Right ventricle myocardium inferior (tissue), 1 donor: Measurements from ENCODE around the gene FAM83G. TPM values are rescaled to one million over a fixed set of nuclear protein-coding genes. Genes with fewer than 3 reads are reported as not detected.

Experiments
- ATAC-seq: fragments of 200-7000 bp; cut with Tn5 transposase; one replicate; pipeline ENCODE4 v1.9.1; 2020; ENCODE audit warnings: mild to moderate bottlenecking, moderate library complexity
- DNase-seq: peaks from one replicate; pipeline ENCODE4 v3.0.0; 2021; ENCODE audit errors: missing footprints
- intact Hi-C: fragments of 100-400 bp; cut with DNase I; formaldehyde crosslinking; loops from one replicate; pipeline ENCODE4 v1.11.0; 2022
- total RNA-seq: library from RNA; stranded (reverse); fragmentation: NEBNext Ultra II Directional; extraction: Animal tissue kit (Norgen Biotek cat#: 25700); gene quantifications from one replicate; pipeline ENCODE4 v1.2.1, GENCODE V29; 2021
- donor health status: DM: no; HTN: yes; CAD: no; lungs with severe emphysema.

Gene FAM83G
- total RNA-seq, 1 donor from 2014 or later = 2.7 TPM

DNA sequence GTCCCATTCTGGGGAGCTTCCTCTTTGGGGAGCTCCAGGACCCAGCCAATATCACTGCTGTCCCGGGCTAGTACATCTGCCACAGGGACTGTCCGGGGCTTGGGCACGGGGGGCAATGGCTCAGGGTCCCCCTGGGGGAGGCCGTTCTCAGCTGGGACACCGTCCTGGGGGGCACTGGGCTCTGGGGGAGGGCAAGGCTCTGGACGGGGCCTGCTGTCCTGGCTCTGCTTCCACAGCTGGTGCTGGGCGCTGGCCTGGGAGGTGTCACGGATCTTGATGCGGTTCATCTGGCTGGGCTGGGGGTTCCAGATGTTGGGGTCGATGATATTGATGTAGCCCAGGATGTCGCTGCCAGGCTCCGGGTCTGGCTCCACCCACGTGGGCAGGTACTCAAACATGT, 26.5 kb downstream of the FAM83G start:
- intact Hi-C loops = no loop called here
- no peak for ATAC-seq
- no peak for DNase-seq

GRCh38 chr17:18977646-18978045, 26.9 kb downstream of the FAM83G start:
- ATAC-seq (no peak), DNase-seq (no peak)
- intact Hi-C loops = no loop called here

- intact Hi-C loops = no loop called here
- DNase-seq (no peak), ATAC-seq (no peak)
Measured at GRCh38 chr17:18977021-18977420, 27.5 kb downstream of the FAM83G start.

DNA sequence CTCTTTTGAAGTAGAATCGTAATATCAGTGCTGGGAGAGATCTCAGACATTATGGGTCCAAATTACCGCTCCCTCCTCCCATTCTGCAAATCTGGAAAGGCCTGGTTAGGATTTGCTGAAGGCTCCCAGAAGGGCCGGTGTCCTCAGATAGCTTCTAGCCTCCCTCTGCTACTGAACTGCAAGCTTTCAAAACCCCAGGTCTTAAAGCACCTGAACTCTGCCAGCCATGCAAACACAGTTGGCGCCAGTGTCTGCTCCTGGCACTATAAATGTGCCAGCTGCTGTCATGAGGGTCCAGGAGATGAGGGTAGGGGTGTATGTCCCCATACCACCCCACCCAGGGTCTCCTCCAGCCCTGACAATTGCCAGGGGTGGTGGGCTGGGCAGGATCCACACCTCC, 28.4 kb downstream of the FAM83G start:
- intact Hi-C loops = no loop called here
- DNase-seq (no peak), ATAC-seq (no peak)

GRCh38 chr17:18975597-18975996, 29.0 kb downstream of the FAM83G start:
- intact Hi-C loops = no loop called here
- no peak for ATAC-seq

GRCh38 chr17:18974407-18975149, 30.0 kb downstream of the FAM83G start:
- intact Hi-C loops = no loop called here
- ATAC-seq (no peak), DNase-seq (peak; percentile 37)

More at GRCh38 chr17:18975597-18975996, 29.0 kb downstream of the FAM83G start:
- DNase-seq = no peak

DNA sequence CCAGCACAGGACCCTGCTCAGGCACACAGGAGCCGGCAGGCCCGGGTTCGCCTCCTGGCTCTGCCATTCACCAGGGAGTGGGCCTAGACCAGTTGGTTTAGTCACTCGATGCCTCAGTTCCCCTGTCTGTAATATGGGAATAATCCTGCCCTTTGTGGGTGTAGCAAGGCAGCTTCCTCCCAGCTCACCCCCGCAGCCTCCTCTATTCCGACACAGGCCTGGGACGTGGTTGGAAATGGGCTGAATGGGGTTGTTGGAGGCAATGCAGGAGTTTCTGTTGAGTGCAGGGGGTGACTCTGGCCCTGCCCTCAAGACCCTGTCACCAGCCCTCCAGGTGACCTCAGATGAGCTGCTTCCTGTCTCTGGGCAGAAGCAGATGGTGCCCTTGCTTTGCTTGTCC, 32.8 kb downstream of the FAM83G start:
- ATAC-seq = no peak
- intact Hi-C loops = no loop called here

DNA sequence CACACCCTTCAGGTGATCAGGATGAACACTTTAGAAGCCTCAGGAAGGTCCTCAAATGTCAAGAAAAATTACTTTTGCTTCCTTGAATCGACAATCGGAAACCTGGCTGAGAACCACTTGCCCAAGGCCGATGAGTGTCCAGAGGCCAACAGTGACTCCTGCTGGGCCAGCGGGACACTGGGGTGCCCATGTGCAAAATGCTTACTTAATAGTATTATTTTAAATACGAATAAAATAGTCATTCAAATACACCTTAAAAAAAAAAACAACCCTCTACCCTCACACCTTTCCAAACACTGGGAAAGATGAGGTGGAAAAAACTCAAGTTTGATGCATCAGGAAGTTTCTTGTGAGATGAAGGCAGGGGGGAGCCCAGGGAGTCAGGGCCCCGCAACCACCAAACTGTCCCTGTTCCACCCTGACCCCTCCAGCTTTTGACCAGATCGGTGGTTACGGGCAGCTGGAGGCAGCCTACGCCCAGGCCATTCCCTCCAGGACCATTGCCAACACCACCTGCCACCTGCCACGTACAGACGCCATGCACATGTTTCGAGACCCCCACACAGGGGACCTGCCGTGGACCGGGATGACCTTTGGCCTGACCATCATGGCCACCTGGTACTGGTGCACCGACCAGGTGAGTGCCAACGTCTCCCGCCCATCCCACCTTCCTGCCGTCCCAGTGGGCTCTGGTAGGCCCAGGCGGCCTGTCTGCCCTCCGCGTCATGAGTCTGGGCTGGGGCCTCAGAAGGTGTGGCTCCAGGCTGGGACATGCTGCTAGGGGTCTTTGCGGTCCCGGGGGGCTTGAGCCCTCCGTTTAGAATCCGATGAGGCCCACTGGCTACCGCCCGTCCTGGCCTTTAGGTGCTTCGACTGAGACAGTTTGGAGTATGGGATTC, 33.7 kb downstream of the FAM83G start:
- ATAC-seq (no peak), DNase-seq (no peak)
- intact Hi-C loops = no loop called here

More for the DNA sequence above, 32.8 kb downstream of the FAM83G start:
- no peak for DNase-seq

- no peak for ATAC-seq
- DNase-seq = no peak
- intact Hi-C loops = no loop called here
Measured at GRCh38 chr17:18968945-18969887, 35.3 kb downstream of the FAM83G start.

- ATAC-seq (no peak), DNase-seq (no peak)
- intact Hi-C loops = no loop called here
Measured at GRCh38 chr17:18968345-18968744, 36.2 kb downstream of the FAM83G start.

- DNase-seq = peak; percentile 25
- no peak for ATAC-seq
- intact Hi-C loops = no loop called here
Measured at GRCh38 chr17:18967916-18968315, 36.6 kb downstream of the FAM83G start.

DNA sequence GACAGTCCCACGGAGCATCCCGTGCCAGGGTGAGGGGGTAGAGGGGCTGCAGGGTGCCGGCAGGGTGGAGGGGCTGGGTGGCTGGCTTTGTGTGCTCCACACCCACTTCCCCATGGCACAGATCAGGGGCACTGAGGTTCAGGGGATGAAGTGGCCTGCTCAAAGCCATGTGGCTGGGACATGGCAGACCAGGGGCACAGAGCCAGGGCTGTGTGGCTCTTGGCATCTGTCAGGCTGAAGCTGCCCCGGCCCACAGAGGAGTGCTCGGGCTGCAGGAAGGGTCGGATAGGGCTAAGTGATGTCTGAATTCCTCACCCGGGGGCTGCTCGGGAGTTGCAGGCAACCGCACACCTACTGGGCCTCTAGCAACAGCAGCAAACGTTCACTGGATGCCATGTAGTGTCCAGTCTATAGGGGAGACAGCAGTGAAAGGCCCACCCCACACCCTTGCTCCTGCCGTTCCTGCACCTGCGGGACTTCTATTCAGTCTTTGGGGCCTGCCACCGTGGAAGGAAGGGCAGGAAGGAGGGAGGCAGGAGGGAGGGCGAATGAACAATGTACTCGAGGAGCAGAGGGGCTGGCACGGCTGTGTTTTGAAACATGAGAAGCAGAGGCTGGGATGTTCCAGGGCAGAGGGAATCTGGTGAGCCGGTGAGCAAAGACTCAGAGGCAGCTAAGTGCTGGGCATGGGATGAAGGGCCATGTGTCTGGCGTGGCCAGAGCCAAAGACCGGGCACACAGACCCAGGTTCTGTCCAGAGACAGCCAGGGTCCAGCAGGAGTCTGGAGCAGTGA, 37.5 kb downstream of the FAM83G start:
- peak; percentile 51 for DNase-seq
- intact Hi-C loops = no loop called here

GRCh38 chr17:18965530-18966236, 38.9 kb downstream of the FAM83G start:
- DNase-seq = peak; percentile 57
- no peak for ATAC-seq
- intact Hi-C loops = no loop called here

More for the DNA sequence above, 37.5 kb downstream of the FAM83G start:
- ATAC-seq = peak; percentile 45

DNA sequence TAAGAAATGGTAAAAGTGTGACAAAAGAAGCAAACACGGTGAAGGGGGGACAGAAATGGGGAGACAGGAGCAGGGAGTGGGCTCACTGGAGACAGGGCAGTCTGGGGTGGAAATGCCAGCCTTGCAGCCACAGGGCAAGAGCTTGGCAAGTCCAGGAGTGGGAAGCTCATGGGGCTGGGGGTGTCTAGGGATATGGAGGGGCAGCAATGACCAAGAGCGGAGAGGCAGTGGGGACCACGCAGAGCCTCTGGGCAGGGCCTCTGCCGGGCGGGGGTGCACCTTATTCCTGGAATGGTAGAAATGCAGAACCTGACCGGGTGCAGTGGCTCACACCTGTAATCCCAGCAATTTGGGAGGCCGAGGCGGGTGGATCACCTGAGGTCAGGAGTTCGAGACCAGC, 40.0 kb downstream of the FAM83G start:
- intact Hi-C loops = no loop called here
- ATAC-seq = no peak
- DNase-seq = peak; percentile 45

- intact Hi-C loops = no loop called here
- ATAC-seq = no peak
Measured at GRCh38 chr17:18964018-18964351, 40.6 kb downstream of the FAM83G start.

DNA sequence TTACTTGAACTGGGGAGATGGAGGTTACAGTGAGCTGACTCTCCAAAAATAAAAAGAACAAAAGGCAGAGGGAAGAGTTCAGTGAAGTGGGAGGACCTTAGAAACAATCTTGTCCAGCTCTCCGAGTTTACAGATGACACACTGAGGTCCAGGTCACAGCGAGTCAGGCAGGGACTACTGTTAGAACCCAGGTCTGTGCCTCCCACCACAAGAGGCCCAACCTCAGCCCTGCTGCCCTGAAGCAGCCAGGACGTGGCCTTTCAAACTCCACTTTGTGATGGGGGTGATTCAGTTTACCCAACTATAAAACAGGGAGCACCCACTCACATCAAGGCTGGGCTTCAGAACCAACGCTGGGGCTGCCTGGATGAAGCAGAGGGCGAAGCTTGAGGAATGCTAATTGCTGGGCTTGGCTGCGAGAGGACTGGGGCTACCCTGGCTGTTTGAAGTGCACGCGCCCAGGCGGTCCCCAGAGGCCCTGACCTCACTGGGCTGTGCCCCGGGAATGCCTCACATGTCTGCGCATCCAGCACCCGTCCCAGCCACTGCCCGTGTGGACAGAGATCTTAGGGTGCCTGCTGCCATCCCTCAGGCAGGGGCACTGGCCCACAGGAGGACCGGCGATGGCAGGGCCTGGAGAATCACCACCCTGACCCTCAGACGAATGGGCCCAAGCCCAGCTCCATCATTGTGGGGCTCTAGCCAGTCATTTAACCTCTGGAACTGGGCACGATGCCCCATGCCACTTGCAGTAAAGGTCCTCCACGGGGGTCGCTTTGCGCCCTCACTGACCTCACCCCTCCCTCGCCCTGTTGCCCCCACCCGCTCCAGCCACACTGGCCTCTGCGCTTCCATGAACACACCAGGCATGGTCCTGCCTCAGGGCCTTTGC, 41.2 kb downstream of the FAM83G start:
- peak; percentile 60 for DNase-seq
- intact Hi-C loops = no loop called here
- ATAC-seq = no peak

More at GRCh38 chr17:18964018-18964351, 40.6 kb downstream of the FAM83G start:
- peak; percentile 28 for DNase-seq

- intact Hi-C loops = no loop called here
- DNase-seq (peak; percentile 39), ATAC-seq (no peak)
Measured at GRCh38 chr17:18962494-18962815, 42.1 kb downstream of the FAM83G start.
